Measurements from ENCODE around the gene FGF23. TPM values are rescaled to one million over a fixed set of nuclear protein-coding genes. Genes with fewer than 3 reads are reported as not detected.

FGF23 gene
- total RNA-seq, 1 experiment from 2014 or later: 0.24 TPM

DNA sequence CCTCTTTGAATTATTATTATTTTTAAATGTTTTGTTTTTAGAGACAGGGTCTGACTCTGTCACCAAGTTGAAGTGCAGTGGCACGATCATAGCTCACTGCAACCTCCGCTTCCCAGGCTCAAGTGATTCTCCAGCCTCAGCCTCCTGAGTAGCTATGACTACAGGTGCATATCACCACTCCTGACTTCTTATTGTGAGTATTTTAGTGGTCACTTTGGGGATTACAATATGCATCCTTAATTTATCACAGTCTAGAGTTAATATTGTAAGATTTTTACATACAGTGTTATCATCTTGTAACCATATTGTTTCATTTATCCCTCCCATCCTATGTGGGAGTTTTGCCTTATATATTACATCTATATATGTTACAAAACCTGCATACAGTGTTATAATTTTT, 13.4 kb downstream of the FGF23 start:
- Histone ChIP-seq H2BK5ac (ENCODE audit: insufficient read length, low read length) (no peak overlapping the region), H3K9ac (ENCODE audit: extremely low read depth, insufficient read length, low read length) (no peak overlapping the region), H2BK15ac (ENCODE audit: low read depth, low read length) (no peak overlapping the region), H3K79me1 (ENCODE audit: insufficient read depth, low read depth, low read length, poor library complexity, severe bottlenecking) (no peaks in the 10 kb centered on the region), H3K4me1 (ENCODE audit: insufficient read depth, low read length) (no peaks in the 10 kb centered on the region), H2BK12ac (ENCODE audit: insufficient read length, low read depth, low read length) (no peak overlapping the region), H4K91ac (ENCODE audit: insufficient read length, low read depth, low read length) (no peak overlapping the region), H3K23me2 (ENCODE audit: insufficient read length, low read depth, low read length, poor library complexity, severe bottlenecking) (no peaks in the 10 kb centered on the region), H4K20me1 (ENCODE audit: control insufficient read depth, insufficient read depth, insufficient read length) (peaks cover 2% of the 10 kb centered on the region), H3K79me2 (ENCODE audit: insufficient read depth, low read length) (no peaks in the 10 kb centered on the region), H3K27me3 (ENCODE audit: insufficient read depth, low read length) (no peaks in the 10 kb centered on the region), H3K27ac (ENCODE audit: insufficient read length, low read depth, low read length) (no peak overlapping the region), H3K4me2 (ENCODE audit: insufficient read depth, insufficient read length, low read length) (no peak overlapping the region), H4K5ac (ENCODE audit: insufficient read length, low read depth, low read length) (no peak overlapping the region), H3T11ph (ENCODE audit: low read length) (no peak overlapping the region), H2BK120ac (ENCODE audit: low read depth, low read length, poor library complexity, severe bottlenecking) (no peak overlapping the region), H2BK20ac (ENCODE audit: low read depth, low read length, poor library complexity, severe bottlenecking) (no peak overlapping the region), H3K56ac (ENCODE audit: insufficient read length, low read depth, low read length) (no peak overlapping the region), H4K8ac (replicated peaks; ENCODE audit: insufficient read length, low read depth, low read length) (no peak overlapping the region), H2AFZ (ENCODE audit: low read length) (no peak overlapping the region), H3K9me3 (ENCODE audit: control insufficient read depth, low read depth, low read length) (no peaks in the 10 kb centered on the region), H3K18ac (ENCODE audit: insufficient read length, low read depth, low read length) (no peak overlapping the region), H3K14ac (ENCODE audit: insufficient read depth, low read length) (no peak overlapping the region), H2AK5ac (ENCODE audit: insufficient read length, low read length) (no peak overlapping the region), H3K23ac (ENCODE audit: insufficient read length, low read depth, low read length) (no peak overlapping the region), H3K4ac (ENCODE audit: low read depth, low read length) (no peak overlapping the region)
- H3K36me3 Mint-ChIP-seq (ENCODE audit: insufficient read depth in 1 of 3, low read depth in 3 of 3): no peaks in the 10 kb centered on the region
- no peak for DNase-seq
- no peak overlapping the region for H3K27ac Mint-ChIP-seq
- H3K4me1 Mint-ChIP-seq: no peaks in the 10 kb centered on the region
- H3K9me3 Mint-ChIP-seq: no peaks in the 10 kb centered on the region; a peak in 1 of 5 replicates
- peaks cover 4% of the 10 kb centered on the region for H3K27me3 Mint-ChIP-seq (ENCODE audit: low read depth)
- H3K4me3 Mint-ChIP-seq: no peak overlapping the region
- no CpG with 5 or more reads among the region's 2 CpGs for WGBS (ENCODE audit: extremely low coverage, insufficient read length, low lambda C conversion rate)
- no peak for TF ChIP-seq CTCF (conservative IDR thresholded peaks at IDR 0.05)

Data from H9 (cell line).